H9 (cell line): ENCODE results near the gene OR8B8. TPM values are rescaled to one million over a fixed set of nuclear protein-coding genes. Genes with fewer than 3 reads are reported as not detected.

ENCODE experiments used
- DNase-seq: peaks from one replicate; pipeline ENCODE4 v3.0.0-alpha.2; 2017
- H2AFZ ChIP-seq: one replicate; pipeline ENCODE4 v1.6.1; 2013; ENCODE audit warnings: mild to moderate bottlenecking, low read length, control low read depth, moderate library complexity
- H2AK5ac ChIP-seq: 2 replicates; pipeline ENCODE4 v1.6.1; 2013; ENCODE audit warnings: low read length, control low read depth, mixed read lengths; ENCODE audit not compliant: insufficient read length
- H2BK120ac ChIP-seq: one replicate; pipeline ENCODE4 v1.6.1; 2013; ENCODE audit warnings: low read depth, mild to moderate bottlenecking, low read length, control low read depth, inconsistent platforms; ENCODE audit not compliant: poor library complexity, severe bottlenecking
- H2BK12ac ChIP-seq: 2 replicates; pipeline ENCODE4 v1.6.1; 2013; ENCODE audit warnings: low read length, control low read depth, mixed read lengths, low read depth; ENCODE audit not compliant: insufficient read length
- H2BK15ac ChIP-seq: 2 replicates; pipeline ENCODE4 v1.6.1; 2013; ENCODE audit warnings: low read depth, low read length, control low read depth
- H2BK20ac ChIP-seq: one replicate; pipeline ENCODE4 v1.6.1; 2013; ENCODE audit warnings: low read depth, mild to moderate bottlenecking, low read length, control low read depth, inconsistent platforms; ENCODE audit not compliant: poor library complexity, severe bottlenecking
- H2BK5ac ChIP-seq: 2 replicates; pipeline ENCODE4 v1.6.1; 2013; ENCODE audit warnings: low read length, control low read depth, mixed read lengths; ENCODE audit not compliant: insufficient read length
- H3K14ac ChIP-seq: 2 replicates; pipeline ENCODE4 v1.6.1; 2013; ENCODE audit warnings: low read length, control low read depth; ENCODE audit not compliant: insufficient read depth
- H3K18ac ChIP-seq: 2 replicates; pipeline ENCODE4 v1.6.1; 2013; ENCODE audit warnings: low read depth, mild to moderate bottlenecking, mixed read lengths, low read length, control low read depth; ENCODE audit not compliant: insufficient read length
- H3K23ac ChIP-seq: 2 replicates; pipeline ENCODE4 v1.6.1; 2013; ENCODE audit warnings: low read length, control low read depth, mixed read lengths, low read depth; ENCODE audit not compliant: insufficient read length
- H3K23me2 ChIP-seq: 2 replicates; pipeline ENCODE4 v1.6.1; 2013; ENCODE audit warnings: low read depth, mild to moderate bottlenecking, mixed read lengths, low read length, control low read depth; ENCODE audit not compliant: insufficient read length, poor library complexity, severe bottlenecking
- H3K27ac ChIP-seq: 2 replicates; pipeline ENCODE4 v1.5.1; 2013; ENCODE audit warnings: low read length, control low read depth, mixed read lengths, low read depth; ENCODE audit not compliant: insufficient read length
- H3K27me3 ChIP-seq: 2 replicates; pipeline ENCODE4 v1.6.1; 2013; ENCODE audit warnings: low read length, control low read depth, inconsistent platforms; ENCODE audit not compliant: insufficient read depth
- H3K4ac ChIP-seq: 2 replicates; pipeline ENCODE4 v1.6.1; 2013; ENCODE audit warnings: low read depth, mild to moderate bottlenecking, control low read depth, inconsistent platforms, low read length, moderate library complexity
- H3K4me1 ChIP-seq: 2 replicates; pipeline ENCODE4 v1.6.1; 2013; ENCODE audit warnings: low read length, control low read depth, inconsistent platforms; ENCODE audit not compliant: insufficient read depth
- H3K4me2 ChIP-seq: 2 replicates; pipeline ENCODE4 v1.6.1; 2013; ENCODE audit warnings: low read length, control low read depth, mixed read lengths; ENCODE audit not compliant: insufficient read length, insufficient read depth
- H3K56ac ChIP-seq: 2 replicates; pipeline ENCODE4 v1.6.1; 2013; ENCODE audit warnings: low read depth, mild to moderate bottlenecking, mixed read lengths, low read length, control low read depth; ENCODE audit not compliant: insufficient read length
- H3K79me1 ChIP-seq: 2 replicates; pipeline ENCODE4 v1.6.1; 2013; ENCODE audit warnings: low read depth, mild to moderate bottlenecking, moderate library complexity, low read length, control low read depth, inconsistent platforms; ENCODE audit not compliant: insufficient read depth, poor library complexity, severe bottlenecking
- H3K79me2 ChIP-seq: 2 replicates; pipeline ENCODE4 v1.6.1; 2013; ENCODE audit warnings: low read length, control low read depth, inconsistent platforms; ENCODE audit not compliant: insufficient read depth
- H3K9ac ChIP-seq: 2 replicates; pipeline ENCODE4 v1.6.1; 2013; ENCODE audit warnings: low read length, control low read depth, mixed read lengths; ENCODE audit not compliant: insufficient read length; ENCODE audit errors: extremely low read depth
- H3K9me3 ChIP-seq: one replicate; pipeline ENCODE4 v1.6.1; 2013; ENCODE audit warnings: low read depth, low read length, inconsistent platforms; ENCODE audit not compliant: control insufficient read depth
- H3T11ph ChIP-seq: one replicate; pipeline ENCODE4 v1.6.1; 2013; ENCODE audit warnings: mild to moderate bottlenecking, low read length, control low read depth, inconsistent platforms
- H4K20me1 ChIP-seq: one replicate; pipeline ENCODE4 v1.6.1; 2013; ENCODE audit not compliant: control insufficient read depth, insufficient read length, insufficient read depth
- H4K5ac ChIP-seq: 2 replicates; pipeline ENCODE4 v1.6.1; 2013; ENCODE audit warnings: low read depth, mild to moderate bottlenecking, mixed read lengths, low read length, control low read depth; ENCODE audit not compliant: insufficient read length
- H4K8ac ChIP-seq: replicated peaks from 2 replicates; pipeline ENCODE4 v1.6.1; 2013; ENCODE audit warnings: low read length, control low read depth, mixed read lengths, low read depth; ENCODE audit not compliant: insufficient read length
- H4K91ac ChIP-seq: 2 replicates; pipeline ENCODE4 v1.6.1; 2013; ENCODE audit warnings: low read depth, mild to moderate bottlenecking, moderate library complexity, mixed read lengths, low read length, control low read depth; ENCODE audit not compliant: insufficient read length
- H3K27ac Mint-ChIP-seq, 3 experiments: 2 replicates in 2 of 3; 3 replicates in 1 of 3; pipeline ENCODE4 v1.8.0; 2020 to 2021; ENCODE audit warnings: mixed read lengths in 3 of 3, mild to moderate bottlenecking in 1 of 3, moderate library complexity in 1 of 3
- H3K27me3 Mint-ChIP-seq: 2 replicates; pipeline ENCODE4 v1.8.0; 2021; ENCODE audit warnings: low read depth, mild to moderate bottlenecking, moderate library complexity, mixed read lengths
- H3K36me3 Mint-ChIP-seq, 3 experiments: 2 replicates in 2 of 3; 3 replicates in 1 of 3; pipeline ENCODE4 v1.8.0; 2020 to 2021; ENCODE audit warnings: low read depth in 3 of 3, mixed read lengths in 3 of 3; ENCODE audit not compliant: insufficient read depth in 1 of 3
- H3K4me1 Mint-ChIP-seq, 2 experiments: 2 replicates each; pipeline ENCODE4 v1.8.0; 2020; ENCODE audit warnings: mixed read lengths in 2 of 2
- H3K4me3 Mint-ChIP-seq, 2 experiments: 2 replicates in 1 of 2; 3 replicates in 1 of 2; pipeline ENCODE4 v1.8.0; 2020 to 2021; ENCODE audit warnings: mild to moderate bottlenecking in 2 of 2, mixed read lengths in 2 of 2, moderate library complexity in 1 of 2
- H3K9me3 Mint-ChIP-seq, 2 experiments: 2 replicates in 1 of 2; 3 replicates in 1 of 2; pipeline ENCODE4 v1.8.0; 2020; ENCODE audit warnings: mild to moderate bottlenecking in 2 of 2, mixed read lengths in 2 of 2, moderate library complexity in 1 of 2
- WGBS: extraction: QIAGEN DNeasy Blood & Tissue Kit; methylation state at CpG from one replicate; pipeline ENCODE4 v1.1.7; 2013; ENCODE audit warnings: missing lambda C conversion rate, low lambda C conversion rate, mixed read lengths; ENCODE audit not compliant: insufficient read length; ENCODE audit errors: extremely low coverage; 5-methylcytosine and 5-hydroxymethylcytosine counted together
- total RNA-seq: library from RNA; stranded (reverse); gene quantifications from 2 replicates; pipeline ENCODE4 v1.2.1, GENCODE V29; 2021
- TF ChIP-seq, protein P1 (sequence below): fragments of 200-600 bp; sonication (generic); conservative IDR thresholded peaks from 3 replicates; pipeline ENCODE4 v1.8.0; 2021; ENCODE audit warnings: antibody characterized with exemption, mild to moderate bottlenecking

OR8B8 gene
- total RNA-seq, 1 experiment from 2014 or later = not detected

DNA sequence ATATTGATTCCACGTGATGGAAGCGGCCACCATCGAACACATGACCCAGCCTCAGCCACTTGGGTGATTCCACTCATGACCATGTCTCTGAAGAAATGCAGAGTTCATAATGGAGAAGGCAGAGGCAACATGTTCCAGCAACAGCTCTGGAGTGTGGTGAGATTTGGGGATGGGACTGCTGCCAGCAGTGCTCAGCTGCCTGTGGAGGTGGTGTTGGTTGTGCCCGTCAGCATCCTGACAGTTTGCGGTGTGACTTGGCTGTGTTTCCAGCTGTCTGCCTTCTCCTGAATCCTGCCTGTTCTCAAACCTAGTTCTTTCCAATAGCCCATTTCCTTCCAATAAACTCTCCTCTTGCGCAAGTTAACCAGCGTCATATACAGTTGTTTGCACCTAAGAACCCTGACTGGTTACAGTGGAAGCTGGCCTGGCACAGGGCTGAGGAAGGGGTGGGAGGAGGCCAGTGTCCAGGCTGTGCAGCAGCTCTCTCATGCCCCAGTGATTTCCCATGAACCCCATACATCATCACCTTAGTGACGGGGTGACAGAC, 22.0 kb upstream of the OR8B8 start:
- no peak overlapping the region for H2BK120ac ChIP-seq
- H3K27me3 ChIP-seq = no peaks in the 10 kb centered on the region
- no peak overlapping the region for H4K5ac ChIP-seq
- no peaks in the 10 kb centered on the region for H3K4me1 ChIP-seq
- no peak overlapping the region for H3K56ac ChIP-seq
- H3K4me1 Mint-ChIP-seq = peaks cover 4% of the 10 kb centered on the region in 2 experiments; a peak in 2 of 4 replicates
- H3K9me3 ChIP-seq = no peaks in the 10 kb centered on the region
- H4K20me1 ChIP-seq = no peaks in the 10 kb centered on the region
- no peaks in the 10 kb centered on the region for H3K36me3 Mint-ChIP-seq
- no peak for DNase-seq
- H3K18ac ChIP-seq = no peak overlapping the region
- H3K23ac ChIP-seq = no peak overlapping the region
- H3K27ac ChIP-seq = no peak overlapping the region
- no peaks in the 10 kb centered on the region; the same call in none of the 2 replicates for H3K27me3 Mint-ChIP-seq
- no peak overlapping the region for H3K4ac ChIP-seq
- H3K79me2 ChIP-seq = no peaks in the 10 kb centered on the region
- no peaks in the 10 kb centered on the region for H3K79me1 ChIP-seq
- H3K4me2 ChIP-seq = no peak overlapping the region
- H3K27ac Mint-ChIP-seq = peak overlapping the region in 1 of 3 experiments; percentile 33; a peak in 1 of 7 replicates
- H2BK15ac ChIP-seq = no peak overlapping the region
- no peak overlapping the region for H4K8ac ChIP-seq
- H2BK5ac ChIP-seq = no peak overlapping the region
- TF ChIP-seq, protein P1, sequence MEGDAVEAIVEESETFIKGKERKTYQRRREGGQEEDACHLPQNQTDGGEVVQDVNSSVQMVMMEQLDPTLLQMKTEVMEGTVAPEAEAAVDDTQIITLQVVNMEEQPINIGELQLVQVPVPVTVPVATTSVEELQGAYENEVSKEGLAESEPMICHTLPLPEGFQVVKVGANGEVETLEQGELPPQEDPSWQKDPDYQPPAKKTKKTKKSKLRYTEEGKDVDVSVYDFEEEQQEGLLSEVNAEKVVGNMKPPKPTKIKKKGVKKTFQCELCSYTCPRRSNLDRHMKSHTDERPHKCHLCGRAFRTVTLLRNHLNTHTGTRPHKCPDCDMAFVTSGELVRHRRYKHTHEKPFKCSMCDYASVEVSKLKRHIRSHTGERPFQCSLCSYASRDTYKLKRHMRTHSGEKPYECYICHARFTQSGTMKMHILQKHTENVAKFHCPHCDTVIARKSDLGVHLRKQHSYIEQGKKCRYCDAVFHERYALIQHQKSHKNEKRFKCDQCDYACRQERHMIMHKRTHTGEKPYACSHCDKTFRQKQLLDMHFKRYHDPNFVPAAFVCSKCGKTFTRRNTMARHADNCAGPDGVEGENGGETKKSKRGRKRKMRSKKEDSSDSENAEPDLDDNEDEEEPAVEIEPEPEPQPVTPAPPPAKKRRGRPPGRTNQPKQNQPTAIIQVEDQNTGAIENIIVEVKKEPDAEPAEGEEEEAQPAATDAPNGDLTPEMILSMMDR = no peak
- H3T11ph ChIP-seq = no peak overlapping the region
- no peaks in the 10 kb centered on the region for H3K9me3 Mint-ChIP-seq
- H3K14ac ChIP-seq = no peak overlapping the region
- no peak overlapping the region for H2AFZ ChIP-seq
- no peak overlapping the region for H4K91ac ChIP-seq
- H3K9ac ChIP-seq = no peak overlapping the region
- H3K23me2 ChIP-seq = no peaks in the 10 kb centered on the region
- no peak overlapping the region for H3K4me3 Mint-ChIP-seq
- no peak overlapping the region for H2AK5ac ChIP-seq
- WGBS = no CpG with 5 or more reads among the region's 8 CpGs
- no peak overlapping the region for H2BK12ac ChIP-seq
- no peak overlapping the region for H2BK20ac ChIP-seq
